ENCODE measurements around the gene ATN1. TPM values are rescaled to one million over a fixed set of nuclear protein-coding genes. Genes with fewer than 3 reads are reported as not detected.

ATN1 gene
- total RNA-seq, 4 donors from 2014 or later = 11.5 to 31.5 (median 26.5) TPM

GRCh38 chr12:6948873-6949594, 21.3 kb downstream of the ATN1 start:
- H3K4me1 ChIP-seq = peaks cover 9 to 21% of the 10 kb centered on the region in 2 donors
- TF ChIP-seq POLR2A (IDR thresholded peaks at IDR 0.05) = no peak
- TF ChIP-seq CTCF (IDR thresholded peaks at IDR 0.05 in 4 of 5, conservative IDR thresholded peaks at IDR 0.05 in 1 of 5) = no peak
- in situ Hi-C loops (cut with MboI; ENCODE audit: low sequenced_read_pairs in 4 of 4) (loop anchor here in 2 of 4 donors (10.0 to 25.0 kb wide), 2 partner anchors 163 to 166 kb away; partner anchors contain the start of gene C1RL (in 1 of the 2)), intact Hi-C loops (cut with DNase I; ENCODE audit: low total_unique reads) (no loop called here)
- no peak overlapping the region for H3K4me3 ChIP-seq
- H3K27me3 ChIP-seq = no peaks in the 10 kb centered on the region
- no peaks in the 10 kb centered on the region for H3K9me3 ChIP-seq
- H3K36me3 ChIP-seq = peaks cover 0 to 17% of the 10 kb centered on the region in 2 donors
- no peak for ATAC-seq
- H3K27ac ChIP-seq = no peak overlapping the region
- no peak for DNase-seq

GRCh38 chr12:6950401-6950801, 22.6 kb downstream of the ATN1 start:
- TF ChIP-seq CTCF (IDR thresholded peaks at IDR 0.05 in 4 of 5, conservative IDR thresholded peaks at IDR 0.05 in 1 of 5) = no peak
- no peak for TF ChIP-seq POLR2A (IDR thresholded peaks at IDR 0.05)
- in situ Hi-C loops (cut with MboI; ENCODE audit: low sequenced_read_pairs in 4 of 4) = no loop called here
- H3K4me1 ChIP-seq = peaks cover 3 to 13% of the 10 kb centered on the region in 2 donors
- ATAC-seq (no peak), DNase-seq (no peak)
- H3K27me3 ChIP-seq = no peaks in the 10 kb centered on the region
- intact Hi-C loops (cut with DNase I; ENCODE audit: low total_unique reads) = no loop called here
- no peaks in the 10 kb centered on the region for H3K9me3 ChIP-seq
- H3K4me3 ChIP-seq = no peak overlapping the region
- no peak overlapping the region for H3K27ac ChIP-seq
- H3K36me3 ChIP-seq = peaks cover 0 to 17% of the 10 kb centered on the region in 2 donors

GRCh38 chr12:6950811-6951540, 23.2 kb downstream of the ATN1 start, which contains the start of gene PTPN6:
PTPN6 (plus strand) TSS chr12:6951356; CDS start chr12:6951513, 157 bp downstream.
- Histone ChIP-seq H3K4me1 (peaks cover 0 to 7% of the 10 kb centered on the region in 2 donors), H3K9me3 (no peaks in the 10 kb centered on the region), H3K27ac (peak within 1 kb of the TSS in 1 of 4 donors; percentile 41), H3K27me3 (no peaks in the 10 kb centered on the region), H3K36me3 (peaks cover 0 to 11% of the 10 kb centered on the region in 2 donors), H3K4me3 (peak within 1 kb of the TSS in 1 of 4 donors; percentile 42)
- ATAC-seq = no peak
- DNase-seq = no peak
- no peak for TF ChIP-seq POLR2A (IDR thresholded peaks at IDR 0.05)
- no peak for TF ChIP-seq CTCF (IDR thresholded peaks at IDR 0.05 in 4 of 5, conservative IDR thresholded peaks at IDR 0.05 in 1 of 5)
- in situ Hi-C loops (cut with MboI; ENCODE audit: low sequenced_read_pairs in 4 of 4) = no loop called here
- intact Hi-C loops (cut with DNase I; ENCODE audit: low total_unique reads) = no loop called here

- peak overlapping the region in 1 of 4 donors; percentile 41 for H3K27ac ChIP-seq
- in situ Hi-C loops (cut with MboI; ENCODE audit: low sequenced_read_pairs in 4 of 4) (no loop called here), intact Hi-C loops (cut with DNase I; ENCODE audit: low total_unique reads) (no loop called here)
- H3K36me3 ChIP-seq = peaks cover 0 to 6% of the 10 kb centered on the region in 2 donors
- no peaks in the 10 kb centered on the region for H3K9me3 ChIP-seq
- DNase-seq = no peak
- no peaks in the 10 kb centered on the region for H3K27me3 ChIP-seq
- H3K4me1 ChIP-seq = peaks cover 0 to under 1% of the 10 kb centered on the region in 2 donors
- TF ChIP-seq CTCF (IDR thresholded peaks at IDR 0.05 in 4 of 5, conservative IDR thresholded peaks at IDR 0.05 in 1 of 5) (no peak), POLR2A (IDR thresholded peaks at IDR 0.05) (no peak)
- H3K4me3 ChIP-seq = peak overlapping the region in 1 of 4 donors; percentile 42
- ATAC-seq = no peak
Observed at GRCh38 chr12:6951551-6952120, 23.9 kb downstream of the ATN1 start.
